Activated naive CD8-positive, alpha-beta T cell treated with anti-CD3 and anti-CD28 coated beads, Interleukin-2, amount 10 ng/mL, durations not matched to agents 7 days and 5 days (primary cell): Measurements from ENCODE around the gene KCNK10. TPM values are rescaled to one million over a fixed set of nuclear protein-coding genes. Genes with fewer than 3 reads are reported as not detected.

Experiments used
- ATAC-seq: fragments of 150-1000 bp; cut with Tn5 transposase; one replicate; pipeline ENCODE4 v1.10.0; 2021; ENCODE audit warnings: low read depth, moderate library complexity
- POLR2A ChIA-PET: fragments of 350-600 bp; sonication (Branson Sonifier 250); formaldehyde crosslinking; loops from one replicate; lab custom pipeline; 2021; ENCODE audit warnings: antibody characterized with exemption; lab: Charles Lee
- DNase-seq: peaks from one replicate; pipeline ENCODE4 v3.0.0; 2021
- H3K27ac Mint-ChIP-seq: one replicate; pipeline ENCODE4 v1.8.0; 2022; ENCODE audit warnings: mild to moderate bottlenecking, mixed read lengths
- H3K27me3 Mint-ChIP-seq: one replicate; pipeline ENCODE4 v1.8.0; 2022; ENCODE audit warnings: mild to moderate bottlenecking, moderate library complexity, mixed read lengths
- H3K36me3 Mint-ChIP-seq: one replicate; pipeline ENCODE4 v1.8.0; 2021; ENCODE audit warnings: mild to moderate bottlenecking, mixed read lengths
- H3K4me1 Mint-ChIP-seq: one replicate; pipeline ENCODE4 v1.8.0; 2021; ENCODE audit warnings: mixed read lengths
- H3K4me3 Mint-ChIP-seq: one replicate; pipeline ENCODE4 v1.8.0; 2022; ENCODE audit warnings: mild to moderate bottlenecking, moderate library complexity, mixed read lengths
- H3K9me3 Mint-ChIP-seq: one replicate; pipeline ENCODE4 v1.8.0; 2021; ENCODE audit warnings: mixed read lengths
- total RNA-seq, 2 experiments: library from RNA; stranded (reverse); gene quantifications; one replicate each; pipeline ENCODE4 v1.2.3, GENCODE V29; 2021

The KCNK10 gene
- total RNA-seq, 2 experiments from 2014 or later: not detected

DNA sequence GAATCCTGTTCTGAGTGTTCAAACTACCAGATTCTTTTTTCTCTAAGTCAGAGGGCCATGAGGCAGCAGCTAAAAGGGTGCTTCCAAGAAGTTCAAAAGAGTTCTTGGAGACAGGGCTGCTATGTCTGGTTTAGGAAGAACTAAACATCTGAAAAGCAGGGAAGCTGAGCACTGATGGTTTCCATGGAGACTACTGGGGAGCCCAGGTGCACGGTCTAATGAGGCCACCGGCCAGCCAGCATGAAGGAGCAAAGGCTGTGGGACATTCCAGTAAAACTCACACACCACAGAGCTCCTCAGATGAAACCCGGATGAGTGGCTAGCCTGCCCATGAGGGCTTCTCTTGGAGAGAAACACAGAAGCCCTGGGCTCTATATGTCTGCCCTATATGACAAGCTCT, 97.3 kb downstream of the KCNK10 start:
- H3K4me1 Mint-ChIP-seq: no peaks in the 10 kb centered on the region
- H3K9me3 Mint-ChIP-seq: peaks cover 3% of the 10 kb centered on the region
- H3K4me3 Mint-ChIP-seq: no peak overlapping the region
- POLR2A ChIA-PET: no interaction called here
- ATAC-seq: no peak
- peaks cover 12% of the 10 kb centered on the region for H3K27me3 Mint-ChIP-seq
- H3K36me3 Mint-ChIP-seq: no peaks in the 10 kb centered on the region
- no peak for DNase-seq
- H3K27ac Mint-ChIP-seq: no peak overlapping the region

DNA sequence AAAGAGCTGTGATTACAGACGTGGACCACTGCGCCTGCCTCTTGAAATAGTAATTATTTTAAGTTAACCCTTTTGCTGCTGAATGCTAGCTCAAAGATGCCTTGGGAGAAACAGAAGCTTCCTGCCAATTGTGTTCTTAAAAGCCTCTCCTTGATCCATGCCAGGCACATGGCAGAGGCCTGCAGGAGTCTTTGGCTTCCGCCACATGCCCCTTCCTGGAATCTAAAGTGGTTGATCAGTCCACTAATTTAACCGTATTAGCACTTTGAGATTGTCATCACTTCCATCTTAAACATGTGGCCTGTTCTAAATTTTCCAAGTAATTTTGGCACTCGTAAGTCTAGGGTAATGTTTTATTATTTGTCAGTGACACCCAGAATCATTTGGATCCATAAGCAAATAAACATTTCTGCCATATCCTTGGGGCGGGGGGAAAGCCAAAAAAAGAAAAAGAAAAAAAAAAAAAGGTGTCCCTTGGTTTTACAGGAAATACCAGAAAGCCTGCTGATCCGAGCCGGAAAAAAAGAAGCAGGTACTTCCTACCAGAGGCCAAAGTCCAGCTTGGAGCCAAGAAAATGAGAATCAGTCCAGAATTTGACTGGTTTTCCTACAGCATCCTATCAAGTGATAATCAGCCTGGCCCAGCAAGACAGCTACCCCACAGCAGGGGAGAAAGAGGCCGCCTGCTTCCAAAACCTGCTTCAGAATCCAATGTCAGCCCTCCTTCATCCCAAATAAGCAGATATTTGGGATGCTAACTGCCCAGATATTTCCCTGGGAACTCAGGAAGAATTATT, 104.8 kb downstream of the KCNK10 start:
- ATAC-seq (no peak), DNase-seq (no peak)
- Mint-ChIP-seq H3K4me1 (no peaks in the 10 kb centered on the region), H3K27me3 (no peaks in the 10 kb centered on the region), H3K4me3 (no peak overlapping the region), H3K27ac (no peak overlapping the region), H3K9me3 (peaks cover 6% of the 10 kb centered on the region), H3K36me3 (no peaks in the 10 kb centered on the region)
- POLR2A ChIA-PET: no interaction called here

DNA sequence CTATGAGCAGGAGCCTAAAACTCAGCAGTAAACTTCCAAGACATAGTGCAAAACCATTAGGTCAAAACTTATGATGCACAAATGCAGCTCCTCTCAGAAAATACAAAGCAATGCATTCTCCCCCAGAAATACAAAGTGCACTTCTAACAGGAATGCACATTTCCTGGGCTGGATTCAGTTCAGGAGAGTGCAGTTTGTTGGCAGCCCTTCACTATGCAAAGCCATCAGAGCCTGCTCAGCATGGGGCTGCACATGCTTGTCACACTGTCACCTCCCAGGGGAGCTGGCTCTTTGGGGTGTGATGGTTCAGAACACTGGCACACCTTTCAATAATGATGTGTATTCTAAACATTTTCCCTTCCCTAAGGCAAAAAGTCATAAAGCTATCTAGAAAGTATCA, 110.4 kb downstream of the KCNK10 start:
- Mint-ChIP-seq H3K4me3 (no peak overlapping the region), H3K36me3 (no peaks in the 10 kb centered on the region), H3K27me3 (peaks cover 5% of the 10 kb centered on the region), H3K4me1 (no peaks in the 10 kb centered on the region), H3K27ac (no peak overlapping the region), H3K9me3 (no peaks in the 10 kb centered on the region)
- ATAC-seq: no peak
- DNase-seq: no peak
- POLR2A ChIA-PET: no interaction called here

DNA sequence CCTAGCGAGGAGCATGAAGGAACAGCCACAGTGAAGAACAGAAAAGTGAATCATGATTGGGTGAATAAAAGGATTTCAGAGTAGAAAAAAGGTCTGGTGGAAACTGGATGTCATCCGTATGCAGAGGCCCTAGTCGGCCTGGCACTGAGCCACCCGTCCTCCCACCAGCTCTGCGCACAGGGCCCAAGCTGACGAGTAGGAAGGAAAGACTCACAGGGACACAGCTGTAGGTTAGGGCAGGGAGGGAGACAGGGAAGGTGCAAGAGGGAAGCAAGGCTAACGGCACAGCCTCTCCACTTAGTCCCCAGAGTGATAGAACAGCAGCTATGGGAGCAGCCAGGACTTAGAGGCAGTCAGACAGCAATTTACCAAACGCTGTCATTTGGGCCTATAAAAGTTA, 112.6 kb downstream of the KCNK10 start:
- H3K9me3 Mint-ChIP-seq: no peaks in the 10 kb centered on the region
- ATAC-seq (no peak), DNase-seq (no peak)
- peaks cover 9% of the 10 kb centered on the region for H3K27me3 Mint-ChIP-seq
- no peak overlapping the region for H3K27ac Mint-ChIP-seq
- no peaks in the 10 kb centered on the region for H3K4me1 Mint-ChIP-seq
- no peaks in the 10 kb centered on the region for H3K36me3 Mint-ChIP-seq
- POLR2A ChIA-PET: no interaction called here
- H3K4me3 Mint-ChIP-seq: no peak overlapping the region

DNA sequence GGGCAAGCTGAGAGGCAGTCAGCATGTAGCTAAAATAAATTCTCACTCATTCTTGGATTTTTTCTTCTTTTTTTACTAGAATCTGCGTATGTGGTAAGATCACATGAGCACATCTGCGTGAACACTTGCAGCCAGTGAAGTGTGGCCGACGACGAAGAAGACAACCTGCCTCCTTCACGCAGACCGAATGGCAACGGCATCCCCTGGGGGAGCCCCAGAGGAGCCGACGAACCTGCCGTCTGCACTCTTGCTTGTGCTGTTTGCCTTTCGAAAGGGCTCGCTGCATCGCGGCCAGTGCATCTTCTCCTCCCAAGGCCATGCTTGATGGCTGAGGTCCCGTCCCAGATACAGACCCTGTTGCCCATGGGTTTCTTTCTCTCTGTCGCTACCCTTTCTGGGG, 113.8 kb downstream of the KCNK10 start:
- ATAC-seq (no peak), DNase-seq (no peak)
- H3K4me3 Mint-ChIP-seq: no peak overlapping the region
- no peaks in the 10 kb centered on the region for H3K4me1 Mint-ChIP-seq
- H3K9me3 Mint-ChIP-seq: no peaks in the 10 kb centered on the region
- POLR2A ChIA-PET: no interaction called here
- H3K27ac Mint-ChIP-seq: no peak overlapping the region
- H3K27me3 Mint-ChIP-seq: peaks cover 9% of the 10 kb centered on the region
- no peaks in the 10 kb centered on the region for H3K36me3 Mint-ChIP-seq

DNA sequence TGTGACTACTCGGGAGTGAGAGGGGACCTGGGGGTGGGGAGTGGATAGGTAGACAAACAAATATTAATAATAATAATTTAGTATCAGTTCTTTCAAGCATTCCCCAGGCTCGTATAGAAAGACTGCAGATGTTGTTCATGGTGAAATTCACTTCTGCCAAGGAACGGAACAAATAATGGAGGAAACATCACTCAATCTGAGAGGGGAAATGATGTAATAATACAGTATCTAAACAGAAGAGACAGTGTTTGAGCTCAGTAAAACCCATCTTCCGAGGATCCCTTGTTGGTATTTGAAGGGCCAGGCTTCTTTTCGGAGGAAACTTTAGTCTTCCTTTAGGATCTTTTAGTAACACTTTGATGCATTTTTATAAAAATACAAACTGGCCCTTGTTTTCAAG, 114.2 kb downstream of the KCNK10 start:
- Mint-ChIP-seq H3K36me3 (no peaks in the 10 kb centered on the region), H3K4me1 (no peaks in the 10 kb centered on the region), H3K27ac (no peak overlapping the region), H3K9me3 (no peaks in the 10 kb centered on the region), H3K27me3 (peaks cover 11% of the 10 kb centered on the region), H3K4me3 (no peak overlapping the region)
- no peak for DNase-seq
- POLR2A ChIA-PET: no interaction called here
- no peak for ATAC-seq

DNA sequence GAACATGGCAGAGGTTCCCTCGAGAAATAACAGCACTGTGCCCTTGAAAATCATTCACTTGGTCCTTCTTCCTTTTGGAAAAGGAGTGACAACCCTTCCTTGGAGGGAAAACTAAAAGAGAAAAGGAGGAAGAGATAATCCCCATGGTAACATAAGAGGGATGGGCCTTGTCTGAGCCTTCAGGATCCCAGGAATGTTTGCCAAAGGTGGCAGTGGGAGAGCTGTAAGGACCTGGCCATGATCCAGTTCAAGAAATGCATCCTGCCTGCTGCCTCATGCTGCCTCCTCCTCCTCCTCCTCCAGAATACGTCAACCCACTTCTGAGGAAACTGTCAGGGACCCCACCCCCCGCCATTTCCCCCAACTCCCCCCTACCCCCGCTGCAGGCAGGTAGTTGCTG, 118.8 kb downstream of the KCNK10 start:
- no peak overlapping the region for H3K4me3 Mint-ChIP-seq
- H3K27ac Mint-ChIP-seq: no peak overlapping the region
- no peaks in the 10 kb centered on the region for H3K36me3 Mint-ChIP-seq
- peaks cover 12% of the 10 kb centered on the region for H3K27me3 Mint-ChIP-seq
- DNase-seq (no peak), ATAC-seq (no peak)
- POLR2A ChIA-PET: no interaction called here
- no peaks in the 10 kb centered on the region for H3K4me1 Mint-ChIP-seq
- H3K9me3 Mint-ChIP-seq: no peaks in the 10 kb centered on the region

DNA sequence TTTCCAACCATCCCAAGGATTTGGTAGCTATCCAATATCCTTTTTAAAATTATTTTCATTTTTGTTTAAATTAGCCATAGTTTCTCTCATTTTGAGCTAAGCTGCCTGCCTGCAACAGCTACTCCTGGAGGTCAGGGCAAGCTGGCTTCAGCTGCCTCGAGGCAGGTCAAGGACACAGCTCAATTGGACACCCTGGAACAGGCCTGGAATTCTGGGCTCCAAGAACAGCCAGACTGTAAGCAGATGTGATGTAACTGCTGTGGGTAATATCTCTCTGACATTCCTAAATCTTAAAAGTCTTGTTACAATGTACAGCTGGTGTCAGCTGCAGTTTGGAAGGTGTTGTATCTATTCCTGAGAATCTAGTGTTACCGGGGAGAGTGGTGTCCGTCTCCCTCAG, 119.8 kb downstream of the KCNK10 start:
- peaks cover 14% of the 10 kb centered on the region for H3K27me3 Mint-ChIP-seq
- H3K36me3 Mint-ChIP-seq: no peaks in the 10 kb centered on the region
- no peaks in the 10 kb centered on the region for H3K9me3 Mint-ChIP-seq
- no peak overlapping the region for H3K27ac Mint-ChIP-seq
- ATAC-seq: no peak
- POLR2A ChIA-PET: no interaction called here
- DNase-seq: no peak
- no peaks in the 10 kb centered on the region for H3K4me1 Mint-ChIP-seq
- H3K4me3 Mint-ChIP-seq: no peak overlapping the region

DNA sequence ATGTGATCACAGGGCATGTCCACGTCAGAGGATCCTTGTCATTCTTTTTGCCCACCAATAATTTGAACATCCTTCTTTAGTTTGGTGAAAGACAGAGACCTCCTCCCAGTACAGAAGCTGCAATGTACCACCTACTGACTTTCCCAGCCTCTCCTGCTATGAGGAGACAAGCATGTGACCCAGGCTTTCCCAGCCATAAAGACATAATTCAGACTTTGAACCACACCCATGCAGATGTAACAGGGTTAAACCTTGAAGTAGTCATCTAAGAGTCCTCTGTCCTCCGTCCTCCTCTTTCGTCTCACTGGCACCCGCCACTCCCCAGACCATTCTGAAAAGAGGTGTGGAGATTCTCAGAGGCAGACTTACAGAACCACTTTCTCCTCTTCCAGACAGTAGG, 120.8 kb downstream of the KCNK10 start:
- H3K36me3 Mint-ChIP-seq: no peaks in the 10 kb centered on the region
- no peak overlapping the region for H3K27ac Mint-ChIP-seq
- no peak for ATAC-seq
- H3K27me3 Mint-ChIP-seq: peaks cover 17% of the 10 kb centered on the region
- POLR2A ChIA-PET: no interaction called here
- H3K4me1 Mint-ChIP-seq: no peaks in the 10 kb centered on the region
- no peak for DNase-seq
- H3K9me3 Mint-ChIP-seq: no peaks in the 10 kb centered on the region
- no peak overlapping the region for H3K4me3 Mint-ChIP-seq

DNA sequence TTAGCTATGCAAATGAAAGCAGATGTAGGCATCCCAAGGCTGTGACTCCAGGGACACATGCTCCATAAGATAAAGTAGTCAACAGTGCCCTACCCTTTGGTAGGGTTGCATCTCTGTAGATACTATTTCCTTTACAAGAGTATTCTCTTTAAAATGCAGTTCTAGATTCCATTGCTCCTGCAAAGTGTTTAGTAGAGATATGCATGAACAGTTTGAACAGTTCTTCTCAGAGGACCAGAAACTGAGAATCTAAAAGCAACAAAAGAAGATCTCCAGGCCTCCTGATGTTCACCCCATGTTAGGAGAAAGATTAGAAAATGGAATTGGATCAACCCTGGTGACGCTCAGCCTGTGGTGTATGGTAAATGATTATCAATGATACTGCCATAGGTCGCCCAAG, 121.2 kb downstream of the KCNK10 start:
- H3K27me3 Mint-ChIP-seq: peaks cover 17% of the 10 kb centered on the region
- H3K4me1 Mint-ChIP-seq: no peaks in the 10 kb centered on the region
- POLR2A ChIA-PET: no interaction called here
- no peak overlapping the region for H3K27ac Mint-ChIP-seq
- H3K4me3 Mint-ChIP-seq: no peak overlapping the region
- ATAC-seq (no peak), DNase-seq (no peak)
- no peaks in the 10 kb centered on the region for H3K9me3 Mint-ChIP-seq
- no peaks in the 10 kb centered on the region for H3K36me3 Mint-ChIP-seq

DNA sequence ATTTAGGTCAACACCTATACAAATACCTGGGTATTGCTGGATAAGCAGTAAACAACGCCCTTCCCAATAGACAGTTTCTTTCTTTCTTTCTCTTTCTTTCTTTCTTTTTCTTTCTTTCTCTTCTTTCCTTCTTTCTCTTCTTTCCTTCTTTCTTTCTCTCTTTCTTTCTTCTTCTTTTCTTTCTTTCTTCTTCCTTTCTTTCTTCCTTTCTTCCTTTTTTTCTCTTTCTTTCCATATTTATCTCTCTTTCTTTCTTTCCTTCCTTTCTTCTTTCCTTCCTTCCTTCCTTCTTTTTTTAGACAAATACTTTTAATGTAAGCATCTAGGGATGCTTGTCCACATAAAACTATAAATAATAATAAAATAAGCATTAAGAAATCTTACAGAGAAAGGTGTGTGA, 123.2 kb downstream of the KCNK10 start:
- DNase-seq: no peak
- Mint-ChIP-seq H3K4me3 (no peak overlapping the region), H3K4me1 (no peaks in the 10 kb centered on the region), H3K27me3 (peaks cover 22% of the 10 kb centered on the region), H3K27ac (no peak overlapping the region), H3K36me3 (no peaks in the 10 kb centered on the region), H3K9me3 (no peaks in the 10 kb centered on the region)
- no peak for ATAC-seq
- POLR2A ChIA-PET: no interaction called here

DNA sequence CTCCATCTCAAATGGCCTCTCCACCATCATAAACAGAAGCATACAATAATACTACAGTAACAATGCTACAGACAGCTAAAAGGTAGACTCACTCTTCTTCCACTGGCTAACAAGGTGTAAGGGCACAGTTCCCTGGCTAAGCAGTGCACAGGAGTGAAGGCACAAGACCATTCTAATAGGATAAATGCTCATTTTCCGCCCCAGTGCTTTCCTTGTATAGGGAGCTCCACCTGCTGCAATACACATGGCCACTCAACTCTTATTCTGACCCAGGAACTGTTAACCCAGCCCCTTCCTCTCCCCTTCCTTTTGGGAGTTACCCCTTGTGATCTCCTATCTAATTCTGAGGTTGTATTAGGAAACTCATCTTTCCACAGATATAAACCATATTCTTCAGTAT, 124.6 kb downstream of the KCNK10 start:
- POLR2A ChIA-PET: no interaction called here

DNA sequence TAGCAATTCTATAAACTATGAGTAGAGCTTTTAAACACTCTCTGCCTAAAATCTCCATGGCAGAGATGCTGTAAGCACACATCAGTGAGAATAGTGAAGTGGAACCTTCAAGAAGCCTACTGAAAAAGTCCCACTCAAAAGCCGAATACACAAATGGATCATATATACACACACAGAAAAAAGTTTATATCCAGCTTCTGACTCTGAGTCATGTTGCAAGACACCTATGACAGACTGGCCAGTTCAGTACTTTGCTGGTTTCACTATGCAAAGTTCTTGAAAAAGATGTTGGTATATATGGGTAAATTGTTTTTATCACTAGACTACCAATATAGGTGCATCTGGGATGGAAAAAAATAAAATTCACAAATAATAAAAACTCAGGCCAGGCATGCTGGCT, 126.1 kb downstream of the KCNK10 start:
- Mint-ChIP-seq H3K4me1 (no peaks in the 10 kb centered on the region), H3K27ac (no peak overlapping the region), H3K36me3 (no peaks in the 10 kb centered on the region), H3K27me3 (peaks cover 26% of the 10 kb centered on the region), H3K4me3 (no peak overlapping the region), H3K9me3 (no peaks in the 10 kb centered on the region)
- POLR2A ChIA-PET: no interaction called here
- DNase-seq: no peak
- ATAC-seq: no peak

More for the DNA sequence above, 124.6 kb downstream of the KCNK10 start:
- Mint-ChIP-seq H3K9me3 (no peaks in the 10 kb centered on the region), H3K4me3 (no peak overlapping the region), H3K27me3 (peaks cover 24% of the 10 kb centered on the region), H3K4me1 (no peaks in the 10 kb centered on the region), H3K27ac (no peak overlapping the region), H3K36me3 (no peaks in the 10 kb centered on the region)
- ATAC-seq (no peak), DNase-seq (no peak)

DNA sequence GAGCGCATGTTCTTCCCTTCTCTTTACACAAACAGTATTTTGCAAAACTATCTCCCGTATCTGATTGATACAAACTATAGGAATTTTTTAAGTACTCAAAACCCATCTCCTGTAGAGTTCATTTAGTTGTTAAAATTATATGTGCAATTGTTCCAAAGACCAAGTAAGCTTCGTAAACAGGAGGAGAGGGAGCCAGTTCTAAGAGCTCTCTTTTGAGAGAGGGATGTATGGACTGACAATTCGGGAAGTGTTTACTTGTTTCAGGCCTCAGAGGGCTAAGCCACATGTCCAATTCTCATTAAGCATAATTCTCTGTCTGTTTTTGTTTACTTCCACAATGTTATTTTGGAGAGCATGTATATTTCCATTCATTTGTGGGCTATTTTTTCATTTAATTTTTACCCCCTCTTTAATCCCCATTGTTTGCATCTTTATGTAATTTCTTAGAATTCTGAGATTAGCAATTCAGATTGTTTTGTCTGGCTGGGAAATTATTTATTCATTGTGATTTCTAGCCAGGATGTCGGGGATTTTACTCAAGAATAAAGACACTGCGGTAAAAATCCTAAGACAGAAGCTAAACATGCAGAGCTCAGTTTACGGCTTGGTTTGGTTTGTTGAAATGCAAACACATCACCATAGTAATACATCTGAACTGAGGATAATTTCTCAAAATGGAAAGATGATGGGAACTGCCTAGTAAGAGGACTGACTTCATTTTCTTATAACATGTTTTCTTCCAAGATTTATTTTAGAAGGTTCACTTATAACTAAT, 126.8 kb downstream of the KCNK10 start:
- Mint-ChIP-seq H3K9me3 (no peaks in the 10 kb centered on the region), H3K4me1 (no peaks in the 10 kb centered on the region), H3K36me3 (no peaks in the 10 kb centered on the region), H3K27me3 (peaks cover 26% of the 10 kb centered on the region), H3K4me3 (no peak overlapping the region), H3K27ac (no peak overlapping the region)
- POLR2A ChIA-PET: no interaction called here
- DNase-seq: no peak
- no peak for ATAC-seq
